B cell (primary cell): ENCODE results near the gene DNAH11. TPM values are rescaled to one million over a fixed set of nuclear protein-coding genes. Genes with fewer than 3 reads are reported as not detected.

Experiments used
- ATAC-seq: fragments of 200-7000 bp; cut with Tn5 transposase; one replicate; pipeline ENCODE4 v1.10.0; 2021; ENCODE audit warnings: low read depth, mild to moderate bottlenecking, moderate number of reproducible peaks, moderate library complexity
- CTCF ChIA-PET: fragments of 350-600 bp; sonication (Branson Sonifier 250); formaldehyde crosslinking; loops from one replicate; lab custom pipeline; 2021; ENCODE audit warnings: antibody characterized with exemption, inconsistent platforms; lab: Charles Lee
- POLR2A ChIA-PET: fragments of 350-600 bp; sonication (Branson Sonifier 250); formaldehyde crosslinking; loops from one replicate; lab custom pipeline; 2021; ENCODE audit warnings: antibody characterized with exemption; lab: Charles Lee
- DNase-seq: peaks from one replicate; pipeline ENCODE4 v3.0.0; 2013
- H2AFZ ChIP-seq: 2 replicates; pipeline ENCODE4 v1.6.1; 2012; ENCODE audit warnings: mild to moderate bottlenecking, low read depth, low read length; ENCODE audit not compliant: insufficient read depth, poor library complexity, severe bottlenecking
- H3K27ac ChIP-seq, 2 donors: 1 replicate in 1 of 2; 2 replicates in 1 of 2; pipeline ENCODE4 v1.5.1; 2012 to 2013; ENCODE audit warnings: low read length in 2 of 2, mild to moderate bottlenecking in 2 of 2, moderate library complexity in 1 of 2
- H3K27me3 ChIP-seq, 4 experiments: fragments of 200-600 bp in 1 of 4; sonication (generic) in 1 of 4; replicated peaks in 1 of 4; 1 replicate in 2 of 4; 2 replicates in 2 of 4; pipeline versions ENCODE4 v1.6.1 to v1.7.0; 2013 to 2016; ENCODE audit warnings: low read length in 3 of 4, mild to moderate bottlenecking in 2 of 4, mixed read lengths in 1 of 4, moderate library complexity in 1 of 4; ENCODE audit not compliant: insufficient read depth in 4 of 4, control insufficient read depth in 3 of 4; ENCODE audit errors: control extremely low read depth in 1 of 4
- H3K36me3 ChIP-seq, 2 experiments: replicated peaks in 1 of 2; 1 replicate in 1 of 2; 2 replicates in 1 of 2; pipeline versions ENCODE4 v1.6.1 to v1.7.1; 2013; ENCODE audit warnings: low read length in 1 of 2; ENCODE audit not compliant: insufficient read depth in 2 of 2, control insufficient read depth in 1 of 2; ENCODE audit errors: control extremely low read depth in 1 of 2, extremely low read depth in 1 of 2
- H3K4me1 ChIP-seq, 2 donors: fragments of 200-600 bp in 1 of 2; sonication (generic) in 1 of 2; 1 replicate in 1 of 2; 2 replicates in 1 of 2; pipeline versions ENCODE4 v1.5.1 to v1.6.1; 2013 to 2017; ENCODE audit warnings: low read length in 2 of 2; ENCODE audit not compliant: control insufficient read depth in 2 of 2, insufficient read depth in 2 of 2
- H3K4me2 ChIP-seq: replicated peaks from 2 replicates; pipeline ENCODE3; 2012; ENCODE audit warnings: mild to moderate bottlenecking, low read depth, low read length; ENCODE audit not compliant: poor library complexity, severe bottlenecking
- H3K4me3 ChIP-seq, 5 experiments: fragments of 200-600 bp in 1 of 5; sonication (generic) in 1 of 5; 1 replicate in 3 of 5; 2 replicates in 2 of 5; pipeline versions ENCODE4 v1.5.1 to v1.7.0; 2011 to 2016; ENCODE audit warnings: low read length in 4 of 5, mild to moderate bottlenecking in 4 of 5, low read depth in 2 of 5, control low read depth in 1 of 5, moderate library complexity in 1 of 5; ENCODE audit not compliant: insufficient read depth in 1 of 5; ENCODE audit errors: control extremely low read depth in 1 of 5, extremely low read depth in 1 of 5
- H3K79me2 ChIP-seq: fragments of 200-600 bp; sonication (generic); one replicate; pipeline ENCODE4 v1.6.0; 2016; ENCODE audit warnings: low read length; ENCODE audit not compliant: control insufficient read depth, insufficient read depth
- H3K9ac ChIP-seq: fragments of 200-600 bp; sonication (generic); 2 replicates; pipeline ENCODE4 v1.6.1; 2017; ENCODE audit warnings: mild to moderate bottlenecking, low read length, moderate library complexity
- H3K9me3 ChIP-seq, 3 donors: one replicate each; pipeline versions ENCODE4 v1.6.1 to v1.7.1; 2013; ENCODE audit warnings: low read length in 2 of 3; ENCODE audit not compliant: control insufficient read depth in 2 of 3, insufficient read depth in 1 of 3; ENCODE audit errors: control extremely low read depth in 1 of 3
- H4K20me1 ChIP-seq: 2 replicates; pipeline ENCODE4 v1.6.0; 2012; ENCODE audit warnings: mild to moderate bottlenecking, low read length; ENCODE audit not compliant: insufficient read depth, control insufficient read depth, poor library complexity, severe bottlenecking
- H3K27ac Mint-ChIP-seq: one replicate; pipeline ENCODE4 v1.8.0; 2021; ENCODE audit warnings: mixed read lengths
- H3K27me3 Mint-ChIP-seq: one replicate; pipeline ENCODE4 v1.8.0; 2021; ENCODE audit warnings: mixed read lengths
- H3K4me1 Mint-ChIP-seq: one replicate; pipeline ENCODE4 v1.8.0; 2021; ENCODE audit warnings: mixed read lengths
- H3K4me3 Mint-ChIP-seq: one replicate; pipeline ENCODE4 v1.8.0; 2021; ENCODE audit warnings: mixed read lengths
- H3K9me3 Mint-ChIP-seq: one replicate; pipeline ENCODE4 v1.8.0; 2022; ENCODE audit warnings: mixed read lengths; ENCODE audit not compliant: insufficient read depth
- CTCF ChIP-seq: fragments of 200-600 bp; IDR thresholded peaks from one replicate; pipeline ENCODE4 v1.8.0; 2022; ENCODE audit warnings: antibody characterized with exemption, mild to moderate bottlenecking
- EZH2 ChIP-seq: IDR thresholded peaks from 2 replicates; pipeline ENCODE4 v1.6.1; 2012; ENCODE audit warnings: borderline replicate concordance, low read depth, mild to moderate bottlenecking, moderate library complexity, low read length; ENCODE audit not compliant: insufficient read depth, poor library complexity, severe bottlenecking
- WGBS: methylation state at CpG from one replicate; pipeline ENCODE4 v1.1.5; 2013; ENCODE audit warnings: missing lambda C conversion rate; ENCODE audit not compliant: insufficient coverage; 5-methylcytosine and 5-hydroxymethylcytosine counted together
- intact Hi-C: fragments of 100-400 bp; cut with micrococcal nuclease; formaldehyde crosslinking; loops from one replicate; pipeline ENCODE4 v1.10.0; 2022
- polyA plus RNA-seq: library from polyadenylated mRNA; depleted of rRNA; stranded (reverse); fragments of >200 nt; gene quantifications from 2 replicates; pipeline ENCODE4 v1.2.3, GENCODE V29; 2012
- total RNA-seq, 2 donors: library from RNA; stranded (reverse); fragments of 120-200 nt in 1 of 2; gene quantifications; 1 replicate in 1 of 2; 2 replicates in 1 of 2; pipeline versions ENCODE4 v1.2.3 to v1.2.4, GENCODE V29; 2013 to 2022

The DNAH11 gene
- total and polyA plus RNA-seq, 2 donors (not counting 1 experiment from before 2014, with no cell fraction given) = not detected

DNA sequence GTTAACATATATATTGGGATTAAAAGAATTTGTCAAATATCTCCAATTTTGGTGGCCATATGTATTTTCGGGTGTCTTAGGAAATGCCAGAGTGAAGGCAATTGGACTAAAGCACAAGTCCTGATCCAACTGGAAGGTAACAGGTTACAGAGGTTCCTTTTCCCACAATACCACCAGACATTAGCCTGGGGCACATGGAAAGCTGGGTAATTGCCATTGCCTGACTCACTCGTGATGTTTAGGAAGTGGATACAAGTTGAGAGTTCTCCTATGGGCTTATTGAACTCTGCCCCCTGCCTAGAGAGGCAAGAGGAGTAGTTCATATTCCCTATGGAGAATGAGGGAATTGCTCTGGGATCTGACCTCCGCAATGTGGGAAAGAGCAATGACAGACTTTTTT lies 5.7 kb downstream of the DNAH11 start:
- peaks cover 29% of the 10 kb centered on the region for H3K27me3 Mint-ChIP-seq
- intact Hi-C loops = no loop called here

DNA sequence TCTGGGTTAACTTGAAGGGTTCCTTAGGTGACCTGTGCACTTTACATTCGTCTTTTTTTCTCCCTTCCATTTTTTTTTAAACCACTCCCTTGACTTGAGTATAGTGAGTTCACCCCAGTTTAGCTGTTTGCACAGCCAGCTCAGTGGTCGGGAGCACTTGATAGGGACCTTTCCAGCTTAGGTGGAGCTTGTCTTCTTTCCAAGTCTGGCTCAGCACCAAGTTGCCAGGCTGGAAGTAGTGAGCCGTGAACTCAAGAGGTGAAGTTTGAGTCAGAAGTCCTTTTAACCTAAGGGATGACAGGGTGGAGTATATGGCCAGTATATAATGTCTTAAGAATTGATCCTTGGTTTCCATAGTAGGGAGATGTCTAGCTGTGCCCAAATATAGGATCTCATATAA lies 7.2 kb downstream of the DNAH11 start:
- no peak overlapping the region for H2AFZ ChIP-seq
- ChIA-PET POLR2A (no interaction called here), CTCF (interaction anchor here (0.9 kb wide), 1 partner anchor 318 kb away, joined by 3 read pairs; no protein-coding TSS in a partner anchor)
- no peaks in the 10 kb centered on the region for H3K36me3 ChIP-seq
- H3K79me2 ChIP-seq = no peaks in the 10 kb centered on the region
- H3K4me1 ChIP-seq = no peaks in the 10 kb centered on the region
- ATAC-seq (no peak), DNase-seq (no peak)
- H3K9ac ChIP-seq = no peak overlapping the region
- no peaks in the 10 kb centered on the region for H4K20me1 ChIP-seq
- TF ChIP-seq CTCF (no peak), EZH2 (no peak)
- no peaks in the 10 kb centered on the region for H3K9me3 ChIP-seq
- intact Hi-C loops = no loop called here
- no peak overlapping the region for H3K4me2 ChIP-seq
- H3K27ac ChIP-seq = no peak overlapping the region
- H3K4me1 Mint-ChIP-seq = no peaks in the 10 kb centered on the region
- H3K4me3 Mint-ChIP-seq = no peak overlapping the region
- H3K27ac Mint-ChIP-seq = no peak overlapping the region
- no peaks in the 10 kb centered on the region for H3K9me3 Mint-ChIP-seq
- WGBS = 90% methylated on average over 2 of the region's 3 CpGs
- H3K27me3 Mint-ChIP-seq = peaks cover 21% of the 10 kb centered on the region
- peaks cover 0 to 11% (median 5%) of the 10 kb centered on the region in 4 experiments for H3K27me3 ChIP-seq
- no peak overlapping the region for H3K4me3 ChIP-seq

More for the DNA sequence above, 5.7 kb downstream of the DNAH11 start:
- H3K4me1 ChIP-seq = peaks cover 4 to 8% of the 10 kb centered on the region in 2 donors
- H3K4me2 ChIP-seq = no peak overlapping the region
- TF ChIP-seq CTCF (no peak), EZH2 (no peak)
- no peaks in the 10 kb centered on the region for H3K79me2 ChIP-seq
- H3K36me3 ChIP-seq = no peaks in the 10 kb centered on the region
- no peaks in the 10 kb centered on the region for H3K9me3 Mint-ChIP-seq
- H3K4me3 ChIP-seq = no peak overlapping the region
- H3K4me3 Mint-ChIP-seq = no peak overlapping the region
- ChIA-PET CTCF (no interaction called here), POLR2A (no interaction called here)
- no peak overlapping the region for H3K27ac ChIP-seq
- ATAC-seq = no peak
- no peak overlapping the region for H3K27ac Mint-ChIP-seq
- no peak overlapping the region for H3K9ac ChIP-seq
- no peak for DNase-seq
- WGBS = 73% methylated on average over 3 of the region's 3 CpGs
- no peaks in the 10 kb centered on the region for H4K20me1 ChIP-seq
- H3K4me1 Mint-ChIP-seq = peaks cover 6% of the 10 kb centered on the region
- H2AFZ ChIP-seq = no peak overlapping the region
- peaks cover 0 to 24% (median 11%) of the 10 kb centered on the region in 4 experiments for H3K27me3 ChIP-seq
- H3K9me3 ChIP-seq = no peaks in the 10 kb centered on the region
